8988T (cell line): ENCODE results near the gene TMEM181.
"Not testable (repeated sequence)": the region's sequence is repeated elsewhere in the genome, so short reads cannot be mapped to it uniquely, and the experiment has no call there.

Source experiments
- DNase-seq: peaks from one replicate; pipeline ENCODE4 v3.0.0; 2011

TMEM181 gene

GRCh38 chr6:158665332-158665731 lies 105.4 kb downstream of the TMEM181 start:
- DNase-seq, result no peak

- no peak for DNase-seq
These were observed 106.9 kb downstream of the TMEM181 start for GRCh38 chr6:158666628-158667359.

- DNase-seq, result no peak
These were observed 107.6 kb downstream of the TMEM181 start for GRCh38 chr6:158667360-158667981.

- no peak for DNase-seq
These were observed 108.8 kb downstream of the TMEM181 start for GRCh38 chr6:158668707-158669103.

GRCh38 chr6:158669145-158670035 lies 109.5 kb downstream of the TMEM181 start:
- no peak for DNase-seq

GRCh38 chr6:158672119-158672518 lies 112.2 kb downstream of the TMEM181 start:
- not testable (repeated sequence) for DNase-seq

GRCh38 chr6:158672726-158673125 lies 112.8 kb downstream of the TMEM181 start:
- DNase-seq, result no peak

GRCh38 chr6:158674342-158675131 lies 114.6 kb downstream of the TMEM181 start:
- no peak for DNase-seq

- not testable (repeated sequence) for DNase-seq
These were observed 117.2 kb downstream of the TMEM181 start for GRCh38 chr6:158677094-158677493.

- no peak for DNase-seq
These were observed 118.2 kb downstream of the TMEM181 start for GRCh38 chr6:158677906-158678578.

- no peak for DNase-seq
These were observed 120.1 kb downstream of the TMEM181 start for GRCh38 chr6:158680015-158680414.

GRCh38 chr6:158680481-158680880 lies 120.6 kb downstream of the TMEM181 start:
- DNase-seq, result no peak

- no peak for DNase-seq
These were observed 124.4 kb downstream of the TMEM181 start for GRCh38 chr6:158684311-158684710.

- no peak for DNase-seq
These were observed 124.9 kb downstream of the TMEM181 start for GRCh38 chr6:158684745-158685324.
